Breast epithelium (tissue), 3 donors: ENCODE data around the gene UBAC2.

Experiments
- CTCF ChIP-seq, 3 donors: fragments of 450-650 bp; IDR thresholded peaks; one replicate each; pipeline ENCODE4 v1.5.1; 2016 to 2017; ENCODE audit warnings: antibody characterized with exemption in 3 of 3, mild to moderate bottlenecking in 3 of 3, moderate library complexity in 3 of 3
- POLR2AphosphoS5 ChIP-seq, 3 donors: sonication (generic); formaldehyde crosslinking; IDR thresholded peaks; one replicate each; pipeline ENCODE4 v1.6.1; 2017; ENCODE audit warnings: antibody characterized with exemption in 3 of 3

- TF ChIP-seq CTCF (IDR thresholded peaks at IDR 0.05) (no peak), POLR2AphosphoS5 (IDR thresholded peaks at IDR 0.05) (no peak)
These were observed 96.7 kb downstream of the UBAC2 start for GRCh38 chr13:99297331-99297730.
